ENCODE data around the gene CBARP. TPM values are rescaled to one million over a fixed set of nuclear protein-coding genes. Genes with fewer than 3 reads are reported as not detected.

CBARP gene
- polyA plus RNA-seq, 1 donor from 2014 or later: 18.2 TPM

DNA sequence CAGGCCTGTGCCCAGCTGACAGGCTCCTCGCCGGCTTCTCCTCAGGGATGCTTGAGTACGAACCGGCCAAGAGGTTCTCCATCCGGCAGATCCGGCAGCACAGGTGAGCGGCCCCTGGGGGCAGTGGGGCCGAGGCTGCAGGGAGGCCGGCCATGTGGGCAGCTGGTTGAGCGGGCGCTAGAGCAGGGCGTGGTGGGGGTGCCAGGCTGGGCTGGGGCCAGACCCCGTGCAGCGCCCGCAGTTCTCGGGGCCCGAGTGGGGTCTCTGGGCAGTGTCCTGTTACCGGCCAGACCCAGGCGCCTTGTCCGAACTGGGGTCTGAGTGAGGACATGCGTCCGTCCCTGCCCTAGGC is 15.9 kb downstream of the CBARP start:
- H3K9me2 ChIP-seq (ENCODE audit: insufficient read depth, low read length): no peaks in the 10 kb centered on the region
- no peaks in the 10 kb centered on the region for H3F3A ChIP-seq (ENCODE audit: insufficient read depth, low read length, poor library complexity, severe bottlenecking)
- H3K27me3 ChIP-seq (ENCODE audit: insufficient read depth, low read depth, low read length): no peaks in the 10 kb centered on the region
- H3K27ac ChIP-seq (ENCODE audit: low read length): no peak overlapping the region
- H3K9me3 ChIP-seq (ENCODE audit: low read length): no peaks in the 10 kb centered on the region
- H3K79me2 ChIP-seq (replicated peaks; ENCODE audit: insufficient read depth, low read length): peaks cover 2% of the 10 kb centered on the region
- TF ChIP-seq EZH2 (IDR thresholded peaks at IDR 0.05; ENCODE audit: borderline replicate concordance, insufficient read depth, low read length, poor library complexity, severe bottlenecking): no peak
- no peak for TF ChIP-seq SMC3 (conservative IDR thresholded peaks at IDR 0.05; ENCODE audit: poor library complexity)
- TF ChIP-seq POLR2AphosphoS5 (IDR thresholded peaks at IDR 0.05): no peak
- no peak for TF ChIP-seq MXI1 (conservative IDR thresholded peaks at IDR 0.05; ENCODE audit: poor library complexity, severe bottlenecking)
- TF ChIP-seq TAF1 (IDR thresholded peaks at IDR 0.05; ENCODE audit: low read depth): no peak
- TF ChIP-seq RAD21 (conservative IDR thresholded peaks at IDR 0.05): no peak
- no peak for TF ChIP-seq EP300 (conservative IDR thresholded peaks at IDR 0.05; ENCODE audit: poor library complexity, severe bottlenecking)
- TF ChIP-seq, protein P1, sequence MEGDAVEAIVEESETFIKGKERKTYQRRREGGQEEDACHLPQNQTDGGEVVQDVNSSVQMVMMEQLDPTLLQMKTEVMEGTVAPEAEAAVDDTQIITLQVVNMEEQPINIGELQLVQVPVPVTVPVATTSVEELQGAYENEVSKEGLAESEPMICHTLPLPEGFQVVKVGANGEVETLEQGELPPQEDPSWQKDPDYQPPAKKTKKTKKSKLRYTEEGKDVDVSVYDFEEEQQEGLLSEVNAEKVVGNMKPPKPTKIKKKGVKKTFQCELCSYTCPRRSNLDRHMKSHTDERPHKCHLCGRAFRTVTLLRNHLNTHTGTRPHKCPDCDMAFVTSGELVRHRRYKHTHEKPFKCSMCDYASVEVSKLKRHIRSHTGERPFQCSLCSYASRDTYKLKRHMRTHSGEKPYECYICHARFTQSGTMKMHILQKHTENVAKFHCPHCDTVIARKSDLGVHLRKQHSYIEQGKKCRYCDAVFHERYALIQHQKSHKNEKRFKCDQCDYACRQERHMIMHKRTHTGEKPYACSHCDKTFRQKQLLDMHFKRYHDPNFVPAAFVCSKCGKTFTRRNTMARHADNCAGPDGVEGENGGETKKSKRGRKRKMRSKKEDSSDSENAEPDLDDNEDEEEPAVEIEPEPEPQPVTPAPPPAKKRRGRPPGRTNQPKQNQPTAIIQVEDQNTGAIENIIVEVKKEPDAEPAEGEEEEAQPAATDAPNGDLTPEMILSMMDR (IDR thresholded peaks at IDR 0.05; ENCODE audit: poor library complexity, severe bottlenecking): no peak
- TF ChIP-seq, protein P2, sequence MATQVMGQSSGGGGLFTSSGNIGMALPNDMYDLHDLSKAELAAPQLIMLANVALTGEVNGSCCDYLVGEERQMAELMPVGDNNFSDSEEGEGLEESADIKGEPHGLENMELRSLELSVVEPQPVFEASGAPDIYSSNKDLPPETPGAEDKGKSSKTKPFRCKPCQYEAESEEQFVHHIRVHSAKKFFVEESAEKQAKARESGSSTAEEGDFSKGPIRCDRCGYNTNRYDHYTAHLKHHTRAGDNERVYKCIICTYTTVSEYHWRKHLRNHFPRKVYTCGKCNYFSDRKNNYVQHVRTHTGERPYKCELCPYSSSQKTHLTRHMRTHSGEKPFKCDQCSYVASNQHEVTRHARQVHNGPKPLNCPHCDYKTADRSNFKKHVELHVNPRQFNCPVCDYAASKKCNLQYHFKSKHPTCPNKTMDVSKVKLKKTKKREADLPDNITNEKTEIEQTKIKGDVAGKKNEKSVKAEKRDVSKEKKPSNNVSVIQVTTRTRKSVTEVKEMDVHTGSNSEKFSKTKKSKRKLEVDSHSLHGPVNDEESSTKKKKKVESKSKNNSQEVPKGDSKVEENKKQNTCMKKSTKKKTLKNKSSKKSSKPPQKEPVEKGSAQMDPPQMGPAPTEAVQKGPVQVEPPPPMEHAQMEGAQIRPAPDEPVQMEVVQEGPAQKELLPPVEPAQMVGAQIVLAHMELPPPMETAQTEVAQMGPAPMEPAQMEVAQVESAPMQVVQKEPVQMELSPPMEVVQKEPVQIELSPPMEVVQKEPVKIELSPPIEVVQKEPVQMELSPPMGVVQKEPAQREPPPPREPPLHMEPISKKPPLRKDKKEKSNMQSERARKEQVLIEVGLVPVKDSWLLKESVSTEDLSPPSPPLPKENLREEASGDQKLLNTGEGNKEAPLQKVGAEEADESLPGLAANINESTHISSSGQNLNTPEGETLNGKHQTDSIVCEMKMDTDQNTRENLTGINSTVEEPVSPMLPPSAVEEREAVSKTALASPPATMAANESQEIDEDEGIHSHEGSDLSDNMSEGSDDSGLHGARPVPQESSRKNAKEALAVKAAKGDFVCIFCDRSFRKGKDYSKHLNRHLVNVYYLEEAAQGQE (IDR thresholded peaks at IDR 0.05; ENCODE audit: borderline replicate concordance): no peak
- no peaks in the 10 kb centered on the region for H4K20me1 ChIP-seq (ENCODE audit: insufficient read depth)
- H2AFZ ChIP-seq (ENCODE audit: low read depth, low read length): no peak overlapping the region
- H3K9ac ChIP-seq (ENCODE audit: low read length): no peak overlapping the region
- no peaks in the 10 kb centered on the region for H3K36me3 ChIP-seq (ENCODE audit: insufficient read depth, low read length)
- no peak overlapping the region for H3K4me3 ChIP-seq (ENCODE audit: low read length)
- no peak overlapping the region for H3K4me2 ChIP-seq (ENCODE audit: low read length)

DNA sequence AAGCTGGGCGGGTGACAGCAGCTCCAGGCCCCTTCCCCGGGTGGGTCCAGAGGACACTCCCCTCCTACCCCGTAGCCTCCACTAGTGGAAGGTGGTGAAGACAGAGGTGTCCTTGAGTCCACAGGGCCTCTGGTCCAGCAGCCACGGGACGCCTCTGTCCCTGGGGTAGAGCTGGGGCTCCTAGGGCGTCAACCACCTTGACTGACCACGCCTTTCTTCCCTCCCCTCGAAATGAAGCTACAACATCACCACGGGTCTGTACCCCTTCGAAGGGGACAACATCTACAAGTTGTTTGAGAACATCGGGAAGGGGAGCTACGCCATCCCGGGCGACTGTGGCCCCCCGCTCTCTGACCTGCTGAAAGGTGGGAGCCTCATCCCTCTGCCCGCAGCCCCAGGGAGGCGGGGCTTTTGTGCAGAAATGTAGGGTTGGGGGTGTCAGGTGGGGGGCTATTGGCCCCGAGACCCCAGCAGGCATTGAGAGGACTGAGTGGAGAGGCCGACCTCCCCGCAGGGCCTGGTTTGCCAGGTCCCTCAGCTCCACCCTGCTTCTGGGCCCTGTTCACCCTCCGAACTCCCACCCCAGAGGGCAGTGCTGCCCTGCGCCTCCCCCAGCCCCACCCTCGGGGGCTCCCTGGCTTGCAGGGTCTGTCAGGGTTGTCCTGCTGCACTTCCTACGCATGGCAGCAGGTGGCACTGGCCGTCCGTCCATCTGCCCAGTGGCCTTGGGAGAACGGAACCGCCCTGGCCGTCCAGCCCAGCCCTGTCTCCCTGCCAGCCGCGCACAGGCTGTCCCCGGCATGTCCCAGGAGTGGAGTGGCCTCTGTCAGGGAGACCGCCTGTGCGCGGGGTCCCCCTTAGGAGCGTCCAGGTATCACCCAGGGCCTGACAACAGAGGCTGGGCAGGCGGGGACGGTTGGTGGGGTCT is 16.6 kb downstream of the CBARP start:
- Histone ChIP-seq H3K27ac (ENCODE audit: low read length) (no peak overlapping the region), H4K20me1 (ENCODE audit: insufficient read depth) (no peaks in the 10 kb centered on the region), H3K4me2 (ENCODE audit: low read length) (no peak overlapping the region), H3K4me3 (ENCODE audit: low read length) (no peak overlapping the region), H3K27me3 (ENCODE audit: insufficient read depth, low read depth, low read length) (no peaks in the 10 kb centered on the region), H2AFZ (ENCODE audit: low read depth, low read length) (no peak overlapping the region), H3K9ac (ENCODE audit: low read length) (no peak overlapping the region), H3K9me2 (ENCODE audit: insufficient read depth, low read length) (no peaks in the 10 kb centered on the region), H3K9me3 (ENCODE audit: low read length) (no peaks in the 10 kb centered on the region), H3K36me3 (ENCODE audit: insufficient read depth, low read length) (no peaks in the 10 kb centered on the region), H3K79me2 (replicated peaks; ENCODE audit: insufficient read depth, low read length) (peaks cover 6% of the 10 kb centered on the region), H3F3A (ENCODE audit: insufficient read depth, low read length, poor library complexity, severe bottlenecking) (no peaks in the 10 kb centered on the region)
- TF ChIP-seq, protein P2 (IDR thresholded peaks at IDR 0.05; ENCODE audit: borderline replicate concordance): no peak
- TF ChIP-seq EZH2 (IDR thresholded peaks at IDR 0.05; ENCODE audit: borderline replicate concordance, insufficient read depth, low read length, poor library complexity, severe bottlenecking): no peak
- no peak for TF ChIP-seq POLR2AphosphoS5 (IDR thresholded peaks at IDR 0.05)
- TF ChIP-seq EP300 (conservative IDR thresholded peaks at IDR 0.05; ENCODE audit: poor library complexity, severe bottlenecking): no peak
- TF ChIP-seq MXI1 (conservative IDR thresholded peaks at IDR 0.05; ENCODE audit: poor library complexity, severe bottlenecking): no peak
- peak; percentile 12 for TF ChIP-seq SMC3 (conservative IDR thresholded peaks at IDR 0.05; ENCODE audit: poor library complexity)
- TF ChIP-seq TAF1 (IDR thresholded peaks at IDR 0.05; ENCODE audit: low read depth): no peak
- TF ChIP-seq, protein P1 (IDR thresholded peaks at IDR 0.05; ENCODE audit: poor library complexity, severe bottlenecking): peak; percentile 42
- peak; percentile 33 for TF ChIP-seq RAD21 (conservative IDR thresholded peaks at IDR 0.05)
